ENCODE data around the gene ARHGAP10.

The ARHGAP10 gene

DNA sequence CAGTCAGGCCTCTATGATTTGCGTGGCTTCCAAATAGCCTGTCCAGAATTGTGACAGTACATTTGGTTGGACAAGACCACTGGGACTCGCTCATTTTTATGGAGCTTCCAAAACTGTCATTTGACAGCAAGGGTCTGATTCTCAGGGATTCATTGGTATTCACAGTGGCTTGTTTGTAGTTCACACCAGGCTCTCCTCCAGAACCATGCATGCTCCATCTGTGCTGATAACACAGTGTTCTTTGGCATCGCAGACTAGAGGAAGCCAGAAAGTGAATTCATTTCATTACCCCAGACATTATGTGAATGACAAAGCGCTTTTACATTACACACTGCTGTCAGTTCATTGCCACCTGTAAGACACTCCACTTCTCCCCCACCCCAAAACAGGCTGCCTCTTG lies 208.3 kb downstream of the ARHGAP10 start:
- Histone ChIP-seq H3K9me2 (replicated peaks; ENCODE audit: control insufficient read depth, low read length) (no peaks in the 10 kb centered on the region), H3K27me3 (ENCODE audit: control insufficient read depth, low read length) (no peaks in the 10 kb centered on the region), H3K79me2 (ENCODE audit: control insufficient read depth, low read length) (no peaks in the 10 kb centered on the region), H3K27ac (ENCODE audit: low read depth, low read length) (no peak overlapping the region), H3K36me3 (ENCODE audit: control insufficient read depth, low read length) (no peaks in the 10 kb centered on the region), H3K4me1 (ENCODE audit: control insufficient read depth, low read length) (peaks cover 12% of the 10 kb centered on the region), H3K4me2 (ENCODE audit: low read length) (no peak overlapping the region), H3F3A (ENCODE audit: control insufficient read depth, insufficient read depth) (no peaks in the 10 kb centered on the region), H3K4me3 (ENCODE audit: low read length) (no peak overlapping the region), H3K9me3 (ENCODE audit: control insufficient read depth, insufficient read depth, low read length) (no peaks in the 10 kb centered on the region), H4K20me1 (ENCODE audit: control insufficient read depth, insufficient read depth, low read depth, low read length) (no peaks in the 10 kb centered on the region)
- no peak for TF ChIP-seq EZH2phosphoT487 (IDR thresholded peaks at IDR 0.05; ENCODE audit: borderline replicate concordance, low read length)
- TF ChIP-seq, protein P1, sequence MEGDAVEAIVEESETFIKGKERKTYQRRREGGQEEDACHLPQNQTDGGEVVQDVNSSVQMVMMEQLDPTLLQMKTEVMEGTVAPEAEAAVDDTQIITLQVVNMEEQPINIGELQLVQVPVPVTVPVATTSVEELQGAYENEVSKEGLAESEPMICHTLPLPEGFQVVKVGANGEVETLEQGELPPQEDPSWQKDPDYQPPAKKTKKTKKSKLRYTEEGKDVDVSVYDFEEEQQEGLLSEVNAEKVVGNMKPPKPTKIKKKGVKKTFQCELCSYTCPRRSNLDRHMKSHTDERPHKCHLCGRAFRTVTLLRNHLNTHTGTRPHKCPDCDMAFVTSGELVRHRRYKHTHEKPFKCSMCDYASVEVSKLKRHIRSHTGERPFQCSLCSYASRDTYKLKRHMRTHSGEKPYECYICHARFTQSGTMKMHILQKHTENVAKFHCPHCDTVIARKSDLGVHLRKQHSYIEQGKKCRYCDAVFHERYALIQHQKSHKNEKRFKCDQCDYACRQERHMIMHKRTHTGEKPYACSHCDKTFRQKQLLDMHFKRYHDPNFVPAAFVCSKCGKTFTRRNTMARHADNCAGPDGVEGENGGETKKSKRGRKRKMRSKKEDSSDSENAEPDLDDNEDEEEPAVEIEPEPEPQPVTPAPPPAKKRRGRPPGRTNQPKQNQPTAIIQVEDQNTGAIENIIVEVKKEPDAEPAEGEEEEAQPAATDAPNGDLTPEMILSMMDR (IDR thresholded peaks at IDR 0.05; ENCODE audit: low read depth, low read length, poor library complexity, severe bottlenecking) = no peak

DNA sequence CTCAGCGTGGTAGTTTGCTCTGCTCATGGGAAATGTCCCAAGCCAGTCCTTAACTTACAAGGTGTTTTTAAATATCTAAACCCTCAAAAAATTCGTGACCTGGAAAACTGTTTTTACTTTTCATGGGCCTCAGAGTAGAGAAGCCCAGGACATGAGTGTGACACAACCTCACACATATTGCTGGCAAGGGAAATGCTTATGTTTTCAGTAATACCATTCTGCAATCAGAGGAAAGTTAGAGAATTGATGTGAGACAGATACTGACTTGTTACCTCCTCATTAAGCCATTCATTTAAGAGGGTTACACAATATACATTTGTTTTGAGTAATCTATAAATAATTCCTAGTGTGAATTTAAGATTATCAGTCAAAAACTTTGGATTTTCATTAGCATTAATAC lies 209.5 kb downstream of the ARHGAP10 start:
- Histone ChIP-seq H3K27me3 (ENCODE audit: control insufficient read depth, low read length) (no peaks in the 10 kb centered on the region), H3K4me2 (ENCODE audit: low read length) (no peak overlapping the region), H4K20me1 (ENCODE audit: control insufficient read depth, insufficient read depth, low read depth, low read length) (no peaks in the 10 kb centered on the region), H3K9me3 (ENCODE audit: control insufficient read depth, insufficient read depth, low read length) (no peaks in the 10 kb centered on the region), H3F3A (ENCODE audit: control insufficient read depth, insufficient read depth) (no peaks in the 10 kb centered on the region), H3K9me2 (replicated peaks; ENCODE audit: control insufficient read depth, low read length) (no peaks in the 10 kb centered on the region), H3K36me3 (ENCODE audit: control insufficient read depth, low read length) (no peaks in the 10 kb centered on the region), H3K4me3 (ENCODE audit: low read length) (no peak overlapping the region), H3K4me1 (ENCODE audit: control insufficient read depth, low read length) (peaks cover 12% of the 10 kb centered on the region), H3K27ac (ENCODE audit: low read depth, low read length) (no peak overlapping the region), H3K79me2 (ENCODE audit: control insufficient read depth, low read length) (no peaks in the 10 kb centered on the region)
- TF ChIP-seq, protein P1 (IDR thresholded peaks at IDR 0.05; ENCODE audit: low read depth, low read length, poor library complexity, severe bottlenecking) = no peak
- TF ChIP-seq EZH2phosphoT487 (IDR thresholded peaks at IDR 0.05; ENCODE audit: borderline replicate concordance, low read length) = no peak

DNA sequence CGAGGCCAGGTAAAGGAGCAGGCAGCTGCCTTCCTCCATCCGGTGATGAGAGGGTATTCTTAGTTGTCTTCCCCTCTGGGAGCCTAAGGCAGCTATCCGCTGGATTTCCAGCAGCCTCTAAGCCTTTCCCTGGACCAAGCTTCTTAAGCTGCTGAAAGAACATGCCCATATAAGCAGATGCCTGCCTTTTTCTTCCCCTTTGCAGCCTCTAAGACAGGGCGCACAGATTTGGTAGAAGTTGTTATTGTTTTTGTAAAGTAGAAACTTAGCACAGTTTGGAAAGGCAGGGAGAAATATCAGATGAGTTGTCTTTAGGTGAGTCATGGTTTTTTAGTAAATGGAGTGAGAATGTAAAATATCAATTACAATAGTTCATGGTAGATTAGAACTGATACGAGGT lies 210.8 kb downstream of the ARHGAP10 start:
- H3K9me2 ChIP-seq (replicated peaks; ENCODE audit: control insufficient read depth, low read length) = no peaks in the 10 kb centered on the region
- H3K79me2 ChIP-seq (ENCODE audit: control insufficient read depth, low read length) = no peaks in the 10 kb centered on the region
- H3K36me3 ChIP-seq (ENCODE audit: control insufficient read depth, low read length) = no peaks in the 10 kb centered on the region
- no peak overlapping the region for H3K4me3 ChIP-seq (ENCODE audit: low read length)
- H3K27ac ChIP-seq (ENCODE audit: low read depth, low read length) = no peak overlapping the region
- no peaks in the 10 kb centered on the region for H3F3A ChIP-seq (ENCODE audit: control insufficient read depth, insufficient read depth)
- H3K4me2 ChIP-seq (ENCODE audit: low read length) = 0 out of 2 replicates have a peak overlapping the region, but pooled peaks have one; percentile 0
- H4K20me1 ChIP-seq (ENCODE audit: control insufficient read depth, insufficient read depth, low read depth, low read length) = no peaks in the 10 kb centered on the region
- no peak for TF ChIP-seq EZH2phosphoT487 (IDR thresholded peaks at IDR 0.05; ENCODE audit: borderline replicate concordance, low read length)
- TF ChIP-seq, protein P1 (IDR thresholded peaks at IDR 0.05; ENCODE audit: low read depth, low read length, poor library complexity, severe bottlenecking) = no peak
- H3K4me1 ChIP-seq (ENCODE audit: control insufficient read depth, low read length) = peaks cover 12% of the 10 kb centered on the region
- H3K27me3 ChIP-seq (ENCODE audit: control insufficient read depth, low read length) = no peaks in the 10 kb centered on the region
- no peaks in the 10 kb centered on the region for H3K9me3 ChIP-seq (ENCODE audit: control insufficient read depth, insufficient read depth, low read length)
